ENCODE data around the gene GMDS.

GRCh38 chr6:2181567-2181966 lies 63.8 kb downstream of the GMDS start:
- TF ChIP-seq CTCF (IDR thresholded peaks at IDR 0.05) (no peak), EZH2 (IDR thresholded peaks at IDR 0.05; ENCODE audit: borderline replicate concordance, insufficient read depth, low read depth, low read length, poor library complexity, severe bottlenecking) (no peak)
